ENCODE data around the gene ASTN1.

ASTN1 gene

DNA sequence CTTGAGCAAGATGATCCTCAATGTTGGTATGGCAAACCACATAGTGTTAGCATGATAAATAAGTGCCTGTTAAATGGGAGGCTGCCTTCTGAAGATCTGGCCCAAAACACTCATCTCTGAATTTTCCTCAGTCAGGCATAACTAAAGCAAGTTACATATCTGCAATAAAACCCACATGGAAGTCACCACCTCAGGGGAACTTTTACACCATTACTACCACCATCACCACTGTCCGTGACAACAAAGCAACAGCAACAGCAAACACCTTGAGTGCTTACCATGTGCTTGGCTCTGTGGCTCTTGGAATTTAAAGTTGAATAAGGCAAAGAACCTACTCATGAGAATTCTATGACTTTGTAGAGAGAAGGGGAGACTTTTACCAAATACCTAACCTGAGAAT is 233.0 kb downstream of the ASTN1 start:
- Histone ChIP-seq H3K9me3 (replicated peaks in 1 of 2; ENCODE audit: control insufficient read depth in 2 of 2, insufficient read depth in 1 of 2, low read depth in 1 of 2, low read length in 2 of 2) (no peaks in the 10 kb centered on the region), H2AFZ (ENCODE audit: low read length) (no peak overlapping the region), H3K27ac (replicated peaks; ENCODE audit: low read length) (no peak overlapping the region), H2BK5ac (ENCODE audit: low read length) (no peak overlapping the region), H2BK12ac (ENCODE audit: low read length) (no peak overlapping the region), H4K91ac (ENCODE audit: low read depth, low read length, poor library complexity) (no peak overlapping the region), H3K9ac (ENCODE audit: low read depth, low read length, poor library complexity) (no peak overlapping the region), H2BK15ac (ENCODE audit: low read length) (no peak overlapping the region), H3K4me3 (ENCODE audit: low read length in 2 of 2) (no peak overlapping the region), H3K4me2 (ENCODE audit: insufficient read depth, low read length, poor library complexity, severe bottlenecking) (no peak overlapping the region), H3K79me1 (ENCODE audit: low read depth, low read length) (no peaks in the 10 kb centered on the region), H3K27me3 (ENCODE audit: control insufficient read depth in 3 of 3, insufficient read depth in 3 of 3, low read depth in 1 of 3, low read length in 3 of 3) (no peaks in the 10 kb centered on the region), H3K4ac (ENCODE audit: low read length) (no peak overlapping the region), H4K8ac (ENCODE audit: low read depth, low read length) (no peak overlapping the region), H3K4me1 (ENCODE audit: control insufficient read depth in 2 of 2, insufficient read depth in 1 of 2, low read depth in 1 of 2, low read length in 2 of 2) (no peaks in the 10 kb centered on the region), H2AK5ac (ENCODE audit: low read depth, low read length) (no peak overlapping the region), H2BK120ac (ENCODE audit: low read depth, low read length) (no peak overlapping the region), H3K14ac (ENCODE audit: low read length) (no peak overlapping the region), H3K23ac (ENCODE audit: low read depth, low read length, poor library complexity) (no peak overlapping the region), H3K18ac (ENCODE audit: low read length) (no peak overlapping the region), H3K36me3 (replicated peaks in 1 of 2; ENCODE audit: control insufficient read depth in 2 of 2, insufficient read depth in 2 of 2, low read length in 2 of 2) (peaks cover 0 to 2% of the 10 kb centered on the region in 2 donors)
- DNase-seq (ENCODE audit: low spot score) = no peak
- no CpG with 5 or more reads among the region's 1 CpG for WGBS, 2 donors (ENCODE audit: extremely low coverage in 2 of 2, insufficient read length in 2 of 2, insufficient replicate concordance in 1 of 2)

- H2BK15ac ChIP-seq (ENCODE audit: low read length) = no peak overlapping the region
- H4K8ac ChIP-seq (ENCODE audit: low read depth, low read length) = no peak overlapping the region
- H3K27me3 ChIP-seq (ENCODE audit: control insufficient read depth in 3 of 3, insufficient read depth in 3 of 3, low read depth in 1 of 3, low read length in 3 of 3) = no peaks in the 10 kb centered on the region
- no peaks in the 10 kb centered on the region for H3K9me3 ChIP-seq (replicated peaks in 1 of 2; ENCODE audit: control insufficient read depth in 2 of 2, insufficient read depth in 1 of 2, low read depth in 1 of 2, low read length in 2 of 2)
- no peak overlapping the region for H2AK5ac ChIP-seq (ENCODE audit: low read depth, low read length)
- no peak overlapping the region for H4K91ac ChIP-seq (ENCODE audit: low read depth, low read length, poor library complexity)
- no peak overlapping the region for H3K4ac ChIP-seq (ENCODE audit: low read length)
- no peak overlapping the region for H3K9ac ChIP-seq (ENCODE audit: low read depth, low read length, poor library complexity)
- no peak overlapping the region for H3K4me3 ChIP-seq (ENCODE audit: low read length in 2 of 2)
- no peak overlapping the region for H3K14ac ChIP-seq (ENCODE audit: low read length)
- no peak overlapping the region for H3K23ac ChIP-seq (ENCODE audit: low read depth, low read length, poor library complexity)
- no CpG with 5 or more reads among the region's 5 CpGs for WGBS, 2 donors (ENCODE audit: extremely low coverage in 2 of 2, insufficient read length in 2 of 2, insufficient replicate concordance in 1 of 2)
- H3K4me2 ChIP-seq (ENCODE audit: insufficient read depth, low read length, poor library complexity, severe bottlenecking) = no peak overlapping the region
- H2BK120ac ChIP-seq (ENCODE audit: low read depth, low read length) = no peak overlapping the region
- H3K27ac ChIP-seq (replicated peaks; ENCODE audit: low read length) = no peak overlapping the region
- H2AFZ ChIP-seq (ENCODE audit: low read length) = no peak overlapping the region
- H3K36me3 ChIP-seq (replicated peaks in 1 of 2; ENCODE audit: control insufficient read depth in 2 of 2, insufficient read depth in 2 of 2, low read length in 2 of 2) = no peaks in the 10 kb centered on the region
- H3K79me1 ChIP-seq (ENCODE audit: low read depth, low read length) = no peaks in the 10 kb centered on the region
- no peak overlapping the region for H2BK12ac ChIP-seq (ENCODE audit: low read length)
- no peak for DNase-seq (ENCODE audit: low spot score)
- no peaks in the 10 kb centered on the region for H3K4me1 ChIP-seq (ENCODE audit: control insufficient read depth in 2 of 2, insufficient read depth in 1 of 2, low read depth in 1 of 2, low read length in 2 of 2)
- no peak overlapping the region for H2BK5ac ChIP-seq (ENCODE audit: low read length)
- H3K18ac ChIP-seq (ENCODE audit: low read length) = no peak overlapping the region
These were observed 238.0 kb downstream of the ASTN1 start for GRCh38 chr1:176926330-176927086.

GRCh38 chr1:176925223-176925622 is 239.3 kb downstream of the ASTN1 start:
- Histone ChIP-seq H3K27ac (replicated peaks; ENCODE audit: low read length) (no peak overlapping the region), H2AK5ac (ENCODE audit: low read depth, low read length) (no peak overlapping the region), H4K91ac (ENCODE audit: low read depth, low read length, poor library complexity) (no peak overlapping the region), H2BK12ac (ENCODE audit: low read length) (no peak overlapping the region), H4K8ac (ENCODE audit: low read depth, low read length) (no peak overlapping the region), H3K18ac (ENCODE audit: low read length) (no peak overlapping the region), H2BK5ac (ENCODE audit: low read length) (no peak overlapping the region), H3K9ac (ENCODE audit: low read depth, low read length, poor library complexity) (no peak overlapping the region), H3K23ac (ENCODE audit: low read depth, low read length, poor library complexity) (no peak overlapping the region), H3K4me2 (ENCODE audit: insufficient read depth, low read length, poor library complexity, severe bottlenecking) (no peak overlapping the region), H2AFZ (ENCODE audit: low read length) (no peak overlapping the region), H3K9me3 (replicated peaks in 1 of 2; ENCODE audit: control insufficient read depth in 2 of 2, insufficient read depth in 1 of 2, low read depth in 1 of 2, low read length in 2 of 2) (no peaks in the 10 kb centered on the region), H3K4ac (ENCODE audit: low read length) (no peak overlapping the region), H3K14ac (ENCODE audit: low read length) (no peak overlapping the region), H3K79me1 (ENCODE audit: low read depth, low read length) (no peaks in the 10 kb centered on the region), H2BK15ac (ENCODE audit: low read length) (no peak overlapping the region), H2BK120ac (ENCODE audit: low read depth, low read length) (no peak overlapping the region), H3K36me3 (replicated peaks in 1 of 2; ENCODE audit: control insufficient read depth in 2 of 2, insufficient read depth in 2 of 2, low read length in 2 of 2) (no peaks in the 10 kb centered on the region), H3K4me1 (ENCODE audit: control insufficient read depth in 2 of 2, insufficient read depth in 1 of 2, low read depth in 1 of 2, low read length in 2 of 2) (no peaks in the 10 kb centered on the region), H3K4me3 (ENCODE audit: low read length in 2 of 2) (no peak overlapping the region), H3K27me3 (ENCODE audit: control insufficient read depth in 3 of 3, insufficient read depth in 3 of 3, low read depth in 1 of 3, low read length in 3 of 3) (no peaks in the 10 kb centered on the region)
- no peak for DNase-seq (ENCODE audit: low spot score)
- WGBS, 2 donors (ENCODE audit: extremely low coverage in 2 of 2, insufficient read length in 2 of 2, insufficient replicate concordance in 1 of 2) = no CpG with 5 or more reads among the region's 5 CpGs

GRCh38 chr1:176923283-176923682 is 241.2 kb downstream of the ASTN1 start:
- H3K4ac ChIP-seq (ENCODE audit: low read length) = no peak overlapping the region

More at GRCh38 chr1:176923283-176923682, 241.2 kb downstream of the ASTN1 start:
- H3K23ac ChIP-seq (ENCODE audit: low read depth, low read length, poor library complexity) = no peak overlapping the region
- no peak overlapping the region for H3K14ac ChIP-seq (ENCODE audit: low read length)
- no peaks in the 10 kb centered on the region for H3K27me3 ChIP-seq (ENCODE audit: control insufficient read depth in 3 of 3, insufficient read depth in 3 of 3, low read depth in 1 of 3, low read length in 3 of 3)
- H3K18ac ChIP-seq (ENCODE audit: low read length) = no peak overlapping the region
- H2BK12ac ChIP-seq (ENCODE audit: low read length) = no peak overlapping the region
- H4K8ac ChIP-seq (ENCODE audit: low read depth, low read length) = no peak overlapping the region
- H3K9ac ChIP-seq (ENCODE audit: low read depth, low read length, poor library complexity) = no peak overlapping the region
- no peak overlapping the region for H3K27ac ChIP-seq (replicated peaks; ENCODE audit: low read length)
- no peak for DNase-seq (ENCODE audit: low spot score)
- H3K4me2 ChIP-seq (ENCODE audit: insufficient read depth, low read length, poor library complexity, severe bottlenecking) = no peak overlapping the region
- no peak overlapping the region for H2BK5ac ChIP-seq (ENCODE audit: low read length)
- no CpG with 5 or more reads among the region's 1 CpG for WGBS, 2 donors (ENCODE audit: extremely low coverage in 2 of 2, insufficient read length in 2 of 2, insufficient replicate concordance in 1 of 2)
- no peak overlapping the region for H2AFZ ChIP-seq (ENCODE audit: low read length)
- no peaks in the 10 kb centered on the region for H3K9me3 ChIP-seq (replicated peaks in 1 of 2; ENCODE audit: control insufficient read depth in 2 of 2, insufficient read depth in 1 of 2, low read depth in 1 of 2, low read length in 2 of 2)
- H3K79me1 ChIP-seq (ENCODE audit: low read depth, low read length) = no peaks in the 10 kb centered on the region
- no peaks in the 10 kb centered on the region for H3K4me1 ChIP-seq (ENCODE audit: control insufficient read depth in 2 of 2, insufficient read depth in 1 of 2, low read depth in 1 of 2, low read length in 2 of 2)
- H2AK5ac ChIP-seq (ENCODE audit: low read depth, low read length) = no peak overlapping the region
- H3K4me3 ChIP-seq (ENCODE audit: low read length in 2 of 2) = no peak overlapping the region
- H2BK120ac ChIP-seq (ENCODE audit: low read depth, low read length) = no peak overlapping the region
- no peak overlapping the region for H2BK15ac ChIP-seq (ENCODE audit: low read length)
- no peak overlapping the region for H4K91ac ChIP-seq (ENCODE audit: low read depth, low read length, poor library complexity)
- no peaks in the 10 kb centered on the region for H3K36me3 ChIP-seq (replicated peaks in 1 of 2; ENCODE audit: control insufficient read depth in 2 of 2, insufficient read depth in 2 of 2, low read length in 2 of 2)
